HS-27A (cell line): ENCODE measurements around the gene MEGF8.

ENCODE experiments used
- DNase-seq: peaks from one replicate; pipeline ENCODE4 v3.0.0-alpha.2; 2012; ENCODE audit warnings: low read depth, missing footprints

Gene MEGF8

DNA sequence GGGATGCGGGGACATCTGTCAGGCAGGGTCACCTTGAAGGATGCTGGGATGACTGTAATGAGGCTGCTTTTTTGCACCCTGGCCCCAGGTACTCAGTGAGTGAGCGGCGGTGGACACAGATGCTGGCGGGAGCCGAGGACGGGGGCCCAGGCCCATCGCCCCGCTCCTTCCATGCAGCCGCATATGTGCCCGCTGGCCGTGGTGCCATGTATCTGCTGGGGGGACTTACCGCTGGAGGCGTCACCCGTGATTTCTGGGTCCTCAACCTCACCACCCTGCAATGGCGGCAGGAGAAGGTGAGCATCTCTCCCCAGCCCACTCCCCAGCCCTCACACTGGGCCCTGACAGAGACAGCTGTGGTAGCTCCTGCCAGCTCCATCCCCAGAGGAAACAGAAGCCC lies 31.3 kb downstream of the MEGF8 start:
- no peak for DNase-seq

DNA sequence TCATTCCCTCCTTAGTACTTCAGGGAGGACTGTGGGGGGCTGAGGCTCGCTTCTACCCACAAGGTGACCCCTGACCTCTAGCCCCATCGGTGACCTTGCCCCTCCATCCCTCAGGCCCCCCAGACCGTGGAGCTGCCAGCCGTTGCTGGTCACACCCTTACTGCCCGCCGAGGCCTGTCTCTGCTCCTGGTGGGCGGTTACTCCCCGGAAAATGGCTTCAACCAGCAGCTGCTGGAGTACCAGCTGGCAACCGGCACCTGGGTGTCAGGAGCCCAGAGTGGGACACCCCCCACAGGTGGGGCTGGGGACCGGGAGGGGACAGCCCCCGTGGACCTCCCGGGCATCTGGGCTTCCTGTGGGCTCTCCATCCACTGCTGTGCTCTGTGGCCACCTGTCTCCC lies 31.9 kb downstream of the MEGF8 start:
- DNase-seq: no peak

DNA sequence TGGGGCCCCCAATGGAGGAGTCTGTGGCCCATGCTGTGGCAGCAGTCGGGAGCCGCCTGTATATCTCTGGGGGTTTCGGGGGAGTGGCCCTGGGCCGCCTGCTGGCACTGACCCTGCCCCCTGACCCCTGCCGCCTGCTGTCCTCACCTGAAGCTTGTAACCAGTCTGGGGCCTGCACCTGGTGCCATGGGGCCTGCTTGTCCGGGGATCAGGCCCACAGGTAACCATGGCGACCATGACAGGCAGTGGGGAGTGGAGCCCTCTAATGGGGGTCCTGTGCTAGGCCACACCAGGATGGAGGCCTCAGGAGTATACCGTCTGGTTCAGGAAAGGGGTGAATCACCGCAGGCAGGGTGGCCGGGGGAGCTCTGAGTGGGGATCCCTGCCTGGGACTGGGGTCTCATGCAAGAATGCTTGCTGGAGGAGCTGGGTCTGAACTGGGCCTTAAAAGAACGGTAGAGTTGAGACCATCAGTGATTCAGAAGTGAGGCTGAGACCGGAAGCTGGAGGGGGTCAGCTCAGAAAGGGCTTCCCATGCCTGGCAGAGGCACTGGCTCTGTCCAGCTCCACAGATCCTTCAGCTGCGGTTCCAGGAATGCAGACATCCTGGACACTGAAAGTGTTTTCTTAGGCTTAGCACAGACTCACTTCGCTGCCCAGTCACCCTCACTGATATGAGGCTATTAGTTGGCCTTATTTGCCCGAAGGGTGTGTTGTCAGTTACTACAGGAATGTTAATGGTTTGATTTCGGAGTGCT lies 35.5 kb downstream of the MEGF8 start:
- peak; percentile 17 for DNase-seq

DNA sequence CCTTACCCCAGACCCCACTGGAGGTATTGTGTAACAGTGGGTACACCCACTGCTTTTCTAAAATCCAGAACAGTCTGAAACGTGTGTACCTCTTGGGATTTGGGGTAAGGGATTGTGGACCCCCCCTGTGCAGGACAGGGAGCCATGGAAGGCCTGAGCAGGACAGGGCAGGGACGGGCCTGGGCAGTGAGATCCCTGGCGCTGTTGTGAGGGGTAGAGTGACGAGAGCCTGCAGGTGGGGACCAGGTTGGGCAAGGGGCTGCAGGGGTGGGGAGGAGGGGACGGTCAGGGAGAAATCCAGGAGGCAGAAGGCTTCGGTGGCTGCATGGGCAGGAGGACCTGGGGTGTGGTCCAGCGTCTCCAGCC lies 36.1 kb downstream of the MEGF8 start:
- no peak for DNase-seq

DNA sequence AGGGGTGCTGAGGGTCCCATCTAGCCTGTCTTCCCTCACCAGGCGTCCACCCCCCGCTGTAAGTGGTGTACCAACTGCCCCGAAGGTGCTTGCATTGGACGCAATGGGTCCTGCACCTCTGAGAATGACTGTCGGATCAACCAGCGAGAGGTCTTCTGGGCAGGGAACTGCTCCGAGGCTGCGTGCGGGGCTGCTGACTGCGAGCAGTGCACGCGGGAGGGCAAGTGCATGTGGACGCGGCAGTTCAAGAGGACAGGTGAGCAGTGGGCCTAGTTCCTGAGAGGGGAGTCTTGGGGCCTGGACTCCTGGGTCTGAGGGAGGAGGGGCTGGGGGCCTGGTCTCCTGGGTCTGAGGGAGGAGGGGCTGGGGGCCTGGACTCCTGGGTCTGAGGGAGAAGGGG lies 36.9 kb downstream of the MEGF8 start:
- no peak for DNase-seq

DNA sequence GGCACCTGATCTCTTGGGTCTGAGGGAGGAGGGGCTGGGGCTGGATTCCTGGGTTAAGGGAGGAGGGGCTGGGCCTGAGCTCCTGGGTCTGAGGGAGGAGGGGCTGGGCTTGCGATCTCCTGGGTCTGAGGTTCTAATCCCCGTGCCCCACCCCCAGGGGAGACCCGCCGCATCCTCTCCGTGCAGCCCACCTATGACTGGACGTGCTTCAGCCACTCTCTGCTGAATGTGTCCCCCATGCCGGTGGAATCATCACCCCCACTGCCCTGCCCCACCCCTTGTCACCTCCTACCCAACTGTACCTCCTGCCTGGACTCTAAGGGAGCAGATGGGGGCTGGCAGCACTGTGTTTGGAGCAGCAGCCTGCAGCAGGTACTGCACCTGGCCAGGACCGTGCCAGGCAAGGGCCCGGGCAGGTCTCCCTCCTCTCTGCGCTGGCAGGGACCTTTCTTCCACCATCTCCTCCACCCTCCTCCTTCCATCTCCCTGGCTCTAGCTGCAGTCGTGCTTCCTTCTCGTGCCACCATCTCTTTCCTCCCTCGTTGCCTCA lies 37.5 kb downstream of the MEGF8 start:
- DNase-seq: no peak

GRCh38 chr19:42363614-42364346 lies 38.3 kb downstream of the MEGF8 start:
- DNase-seq: no peak

- no peak for DNase-seq
Measured at GRCh38 chr19:42366673-42367072, 41.2 kb downstream of the MEGF8 start.

DNA sequence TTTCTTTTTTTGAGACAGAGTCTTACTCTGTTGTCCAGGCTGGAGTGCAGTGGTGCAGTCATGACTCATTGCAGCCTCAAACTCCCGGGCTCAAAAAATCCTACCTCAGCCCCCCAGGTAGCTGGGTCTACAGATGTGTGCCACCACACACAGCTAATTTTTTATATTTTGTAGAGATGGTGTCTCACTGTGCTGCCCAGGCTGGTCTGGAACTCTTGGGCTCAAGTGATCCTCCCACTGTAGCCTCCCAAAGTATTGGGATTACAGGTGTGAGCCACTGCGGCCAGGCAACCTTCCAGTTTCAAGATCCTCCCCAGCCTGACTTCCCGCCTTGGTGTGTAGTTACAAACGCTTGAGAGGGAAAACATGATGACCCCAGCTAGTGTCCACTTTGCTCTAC lies 42.5 kb downstream of the MEGF8 start:
- no peak for DNase-seq

GRCh38 chr19:42368360-42368759 lies 42.9 kb downstream of the MEGF8 start:
- no peak for DNase-seq

GRCh38 chr19:42368765-42369164 lies 43.3 kb downstream of the MEGF8 start:
- DNase-seq: no peak

- DNase-seq: no peak
Measured at GRCh38 chr19:42369433-42370067, 44.1 kb downstream of the MEGF8 start.

- DNase-seq: no peak
Measured at GRCh38 chr19:42370068-42370520, 44.7 kb downstream of the MEGF8 start.

DNA sequence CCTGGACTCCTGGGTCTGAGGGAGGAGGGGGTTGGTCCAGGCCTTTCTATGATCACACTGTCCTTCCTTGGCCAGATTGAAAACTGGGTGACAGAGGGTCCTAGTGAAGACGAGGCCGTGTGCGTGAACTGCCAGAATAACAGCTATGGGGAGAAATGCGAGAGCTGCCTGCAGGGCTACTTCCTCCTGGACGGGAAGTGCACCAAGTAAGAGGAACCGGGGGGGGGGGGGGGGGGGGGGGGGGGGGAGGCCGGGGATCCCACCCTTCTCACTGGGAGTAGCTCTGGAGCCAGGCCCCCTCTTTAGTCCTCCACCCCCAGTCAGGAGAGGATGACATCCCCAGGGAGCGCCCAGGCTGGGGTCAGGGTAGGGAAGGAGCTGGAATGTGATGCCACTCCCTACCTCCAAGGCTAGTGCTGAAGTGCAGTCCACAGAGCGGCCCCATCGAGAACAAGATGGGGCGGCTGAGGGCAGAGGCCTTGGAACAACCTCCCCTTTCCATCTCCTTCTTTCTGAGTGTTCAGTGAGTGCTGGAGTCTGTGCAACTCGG lies 45.3 kb downstream of the MEGF8 start:
- DNase-seq: no peak

- no peak for DNase-seq
Measured at GRCh38 chr19:42374826-42375376, 49.5 kb downstream of the MEGF8 start.

GRCh38 chr19:42375415-42376176 lies 50.2 kb downstream of the MEGF8 start:
- no peak for DNase-seq

GRCh38 chr19:42376177-42376555 lies 50.7 kb downstream of the MEGF8 start:
- DNase-seq: no peak

GRCh38 chr19:42378225-42379215 lies 53.1 kb downstream of the MEGF8 start:
- DNase-seq: no peak

- DNase-seq: no peak
Measured at GRCh38 chr19:42380155-42380554, 54.7 kb downstream of the MEGF8 start.
